Thoracic aorta (tissue), 2 donors: ENCODE data around the gene CLTCL1. TPM values are rescaled to one million over a fixed set of nuclear protein-coding genes. Genes with fewer than 3 reads are reported as not detected.

Experiments used
- ATAC-seq: fragments of 150-250 bp; one replicate; pipeline ENCODE4 v1.8.0; 2017; ENCODE audit warnings: low read depth; ENCODE audit not compliant: insufficient number of reproducible peaks, low FRiP score
- DNase-seq: peaks from one replicate; pipeline ENCODE4 v3.0.0-alpha.2; 2020; ENCODE audit warnings: low spot score
- H3K27ac ChIP-seq, 2 donors: fragments of 200-600 bp; sonication (generic); 1 replicate in 1 of 2; 2 replicates in 1 of 2; pipeline ENCODE4 v1.5.1; 2016; ENCODE audit warnings: mild to moderate bottlenecking in 2 of 2, moderate library complexity in 2 of 2
- H3K27me3 ChIP-seq: fragments of 200-600 bp; sonication (generic); replicated peaks from 2 replicates; pipeline ENCODE4 v1.6.0; 2016; ENCODE audit warnings: mild to moderate bottlenecking; ENCODE audit not compliant: insufficient read depth
- H3K36me3 ChIP-seq: fragments of 200-600 bp; sonication (generic); one replicate; pipeline ENCODE4 v1.5.1; 2016
- H3K4me1 ChIP-seq, 2 donors: fragments of 200-600 bp; sonication (generic); 1 replicate in 1 of 2; 2 replicates in 1 of 2; pipeline versions ENCODE4 v1.5.1 to v1.6.0; 2016; ENCODE audit warnings: low read depth in 2 of 2, mild to moderate bottlenecking in 1 of 2; ENCODE audit not compliant: control insufficient read depth in 1 of 2
- H3K4me3 ChIP-seq: fragments of 200-600 bp; sonication (generic); 2 replicates; pipeline ENCODE4 v1.5.1; 2016; ENCODE audit warnings: mild to moderate bottlenecking
- H3K9me3 ChIP-seq: fragments of 200-600 bp; sonication (generic); 2 replicates; pipeline ENCODE4 v1.5.1; 2016
- total RNA-seq, 2 donors: library from RNA; depleted of rRNA; stranded (reverse); fragments of >200 nt; gene quantifications; one replicate each; pipeline versions ENCODE4 v1.1.0 to v1.2.3, GENCODE V29; 2016
- TF ChIP-seq, protein P1 (sequence below): fragments of 200-600 bp; sonication (generic); IDR thresholded peaks from one replicate; pipeline ENCODE4 v1.5.1; 2019; ENCODE audit warnings: antibody characterized with exemption

Gene CLTCL1
- total RNA-seq, 2 donors from 2014 or later: 5.3 to 6.1 TPM

DNA sequence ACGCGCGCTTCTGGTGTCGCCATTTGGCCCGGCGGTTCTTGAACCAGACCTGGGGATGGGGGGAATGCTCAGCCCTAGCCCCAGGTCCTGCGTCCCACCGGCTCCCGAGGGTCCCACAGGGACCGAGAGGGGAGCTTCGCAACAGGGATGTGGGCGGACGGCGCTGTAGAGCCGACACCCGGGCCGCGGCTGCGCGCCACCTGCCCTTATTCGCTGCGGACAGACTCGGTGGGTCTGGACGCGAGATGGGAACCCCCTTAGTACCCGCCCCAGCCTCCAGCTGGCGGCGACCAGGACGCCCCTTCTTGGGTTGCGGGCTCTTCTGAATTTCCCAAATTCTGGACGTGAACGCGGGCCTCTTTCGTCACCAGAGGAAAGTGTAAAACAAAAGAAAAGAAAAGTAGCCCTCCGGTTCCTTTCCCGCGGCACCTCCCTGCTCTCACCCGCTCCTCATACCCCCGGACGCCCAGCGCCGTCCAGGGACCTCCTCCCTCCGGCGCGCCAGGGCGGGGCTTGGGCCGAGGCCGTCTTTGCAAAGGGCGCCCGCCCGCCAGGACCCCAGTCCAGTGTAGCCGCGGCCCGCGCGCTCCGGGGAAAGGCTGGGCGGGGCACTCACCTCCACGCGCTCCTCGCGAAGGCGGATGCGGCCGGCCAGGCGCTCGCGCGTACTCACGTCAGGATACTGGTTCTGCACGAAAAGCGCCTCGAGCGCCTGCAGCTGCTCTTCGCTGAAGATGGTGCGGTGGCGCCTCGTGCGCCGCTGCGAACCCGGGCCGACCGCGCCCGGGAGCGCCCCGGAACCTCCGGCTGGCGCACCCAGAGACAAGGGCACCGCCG, 142.3 kb downstream of the CLTCL1 start:
- no peak for DNase-seq

DNA sequence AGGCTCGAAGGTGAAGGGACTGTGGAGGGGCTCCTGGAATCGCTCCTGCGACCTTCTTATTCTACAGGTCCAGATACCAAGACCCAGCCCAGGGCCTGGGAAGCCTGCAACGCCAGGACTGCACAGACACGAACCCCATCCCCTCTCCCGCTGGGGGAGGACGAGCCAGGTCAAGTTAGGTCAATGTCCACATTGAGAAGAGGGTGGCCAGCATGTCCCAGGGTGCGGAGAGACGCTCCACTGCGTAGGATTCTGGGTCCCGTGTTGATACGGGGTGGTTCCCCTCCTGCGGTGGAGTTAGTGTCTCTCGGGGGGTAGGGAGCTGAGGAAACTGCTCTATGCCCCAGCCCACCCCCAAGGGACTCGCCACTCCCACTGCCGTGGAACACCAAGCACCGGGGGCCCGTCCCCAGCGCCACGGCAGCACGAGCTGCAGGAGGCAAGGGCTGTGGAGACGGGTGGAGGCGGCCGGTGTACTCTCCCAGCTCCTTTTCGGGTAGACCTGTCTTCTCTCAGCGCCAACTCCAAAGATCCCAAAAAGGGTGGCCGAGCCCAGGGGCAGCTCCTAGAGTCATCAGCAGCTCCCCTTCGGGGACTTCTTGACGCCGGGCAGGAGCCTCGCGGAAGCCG, 143.0 kb downstream of the CLTCL1 start:
- DNase-seq (no peak), ATAC-seq (no peak)
- H3K9me3 ChIP-seq: no peaks in the 10 kb centered on the region
- H3K4me3 ChIP-seq: no peak overlapping the region
- no peaks in the 10 kb centered on the region for H3K36me3 ChIP-seq
- TF ChIP-seq, protein P1, sequence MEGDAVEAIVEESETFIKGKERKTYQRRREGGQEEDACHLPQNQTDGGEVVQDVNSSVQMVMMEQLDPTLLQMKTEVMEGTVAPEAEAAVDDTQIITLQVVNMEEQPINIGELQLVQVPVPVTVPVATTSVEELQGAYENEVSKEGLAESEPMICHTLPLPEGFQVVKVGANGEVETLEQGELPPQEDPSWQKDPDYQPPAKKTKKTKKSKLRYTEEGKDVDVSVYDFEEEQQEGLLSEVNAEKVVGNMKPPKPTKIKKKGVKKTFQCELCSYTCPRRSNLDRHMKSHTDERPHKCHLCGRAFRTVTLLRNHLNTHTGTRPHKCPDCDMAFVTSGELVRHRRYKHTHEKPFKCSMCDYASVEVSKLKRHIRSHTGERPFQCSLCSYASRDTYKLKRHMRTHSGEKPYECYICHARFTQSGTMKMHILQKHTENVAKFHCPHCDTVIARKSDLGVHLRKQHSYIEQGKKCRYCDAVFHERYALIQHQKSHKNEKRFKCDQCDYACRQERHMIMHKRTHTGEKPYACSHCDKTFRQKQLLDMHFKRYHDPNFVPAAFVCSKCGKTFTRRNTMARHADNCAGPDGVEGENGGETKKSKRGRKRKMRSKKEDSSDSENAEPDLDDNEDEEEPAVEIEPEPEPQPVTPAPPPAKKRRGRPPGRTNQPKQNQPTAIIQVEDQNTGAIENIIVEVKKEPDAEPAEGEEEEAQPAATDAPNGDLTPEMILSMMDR: no peak
- H3K4me1 ChIP-seq: peaks cover 8 to 14% of the 10 kb centered on the region in 2 donors
- no peak overlapping the region for H3K27ac ChIP-seq
- H3K27me3 ChIP-seq: peaks cover 11% of the 10 kb centered on the region

More for the DNA sequence above, 142.3 kb downstream of the CLTCL1 start:
- no peaks in the 10 kb centered on the region for H3K9me3 ChIP-seq
- H3K4me3 ChIP-seq: peak overlapping the region; percentile 42
- H3K36me3 ChIP-seq: no peaks in the 10 kb centered on the region
- peaks cover 11% of the 10 kb centered on the region for H3K27me3 ChIP-seq
- H3K4me1 ChIP-seq: peaks cover 3 to 9% of the 10 kb centered on the region in 2 donors
- H3K27ac ChIP-seq: no peak overlapping the region
- ATAC-seq: no peak
- TF ChIP-seq, protein P1: no peak

DNA sequence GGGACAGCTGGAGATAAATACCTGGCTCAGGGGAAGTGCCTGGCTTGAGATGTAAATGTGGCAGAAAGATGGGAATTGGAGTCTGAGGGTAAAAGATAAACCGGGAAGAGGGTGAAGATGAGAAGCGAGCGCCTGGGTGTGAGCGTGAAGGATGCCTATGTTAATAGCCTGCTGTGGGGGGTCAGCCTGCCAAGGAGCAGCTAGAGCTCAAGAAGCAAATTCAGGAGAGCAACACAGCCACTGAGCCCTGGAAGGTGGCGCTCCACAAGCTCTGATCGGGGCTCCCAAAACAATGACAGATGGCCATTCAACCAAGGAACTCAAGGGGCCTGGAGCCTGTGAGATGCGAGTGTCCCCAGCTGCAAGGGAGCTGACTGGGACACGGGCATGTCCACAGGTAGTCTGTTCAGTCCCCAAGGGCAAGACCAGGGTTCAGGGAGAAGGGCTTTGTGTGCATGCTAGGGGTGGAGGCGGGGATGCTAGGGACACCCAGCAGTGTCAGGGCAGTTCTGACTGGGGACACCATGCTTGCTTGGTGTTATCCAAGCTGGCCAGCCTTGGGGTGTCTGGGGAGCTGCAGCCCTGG, 144.2 kb downstream of the CLTCL1 start:
- peaks cover 4% of the 10 kb centered on the region for H3K36me3 ChIP-seq
- H3K27me3 ChIP-seq: peaks cover 11% of the 10 kb centered on the region
- H3K27ac ChIP-seq: no peak overlapping the region
- H3K4me1 ChIP-seq: peaks cover 8 to 19% of the 10 kb centered on the region in 2 donors
- no peaks in the 10 kb centered on the region for H3K9me3 ChIP-seq
- no peak overlapping the region for H3K4me3 ChIP-seq
- TF ChIP-seq, protein P1: no peak
- no peak for ATAC-seq
- DNase-seq: no peak

DNA sequence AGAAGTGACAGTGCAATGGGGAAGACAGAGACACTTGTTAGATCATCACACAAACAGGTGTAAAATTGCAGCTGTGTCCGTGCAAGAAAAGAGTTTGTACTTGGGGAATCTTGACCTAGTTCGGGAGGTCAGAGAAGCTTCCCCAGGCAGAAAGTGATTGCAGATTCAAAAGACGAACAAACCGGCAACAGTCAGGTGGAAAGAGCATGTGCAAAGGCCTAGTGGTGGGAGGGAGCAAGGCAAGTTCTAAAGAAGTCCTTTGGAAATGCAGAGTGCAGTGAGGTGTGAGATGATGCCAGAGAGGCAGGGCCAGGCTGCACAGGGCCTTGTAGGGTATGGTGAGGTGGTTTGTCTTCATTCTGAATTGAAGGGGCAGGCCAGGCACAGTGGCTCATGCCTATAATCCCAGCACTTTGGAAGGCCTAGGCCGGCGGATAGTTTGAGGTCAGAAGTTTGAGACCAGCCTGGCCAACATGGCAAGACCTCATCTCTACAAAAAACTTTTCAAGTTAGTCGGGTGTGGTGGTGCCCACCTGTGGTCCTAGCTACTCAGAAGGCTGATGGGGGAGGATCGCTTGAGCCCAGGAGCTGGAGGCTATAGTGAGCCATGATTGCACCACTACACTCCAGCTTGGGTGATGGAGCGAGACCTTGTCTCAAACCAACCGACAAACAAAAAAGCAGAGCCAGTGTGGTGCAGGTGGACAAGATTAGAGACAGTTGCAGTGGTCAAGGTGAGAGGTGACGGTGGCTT, 145.1 kb downstream of the CLTCL1 start:
- H3K4me1 ChIP-seq: peaks cover 8 to 19% of the 10 kb centered on the region in 2 donors
- TF ChIP-seq, protein P1: no peak
- H3K4me3 ChIP-seq: no peak overlapping the region
- ATAC-seq: no peak
- H3K27me3 ChIP-seq: peaks cover 9% of the 10 kb centered on the region
- no peak overlapping the region for H3K27ac ChIP-seq
- H3K36me3 ChIP-seq: peaks cover 12% of the 10 kb centered on the region
- no peaks in the 10 kb centered on the region for H3K9me3 ChIP-seq
- no peak for DNase-seq
